Astrocyte of the hippocampus (primary cell): ENCODE results near the gene SLC16A13.

Source experiments
- DNase-seq: peaks from one replicate; pipeline ENCODE4 v3.0.0; 2011; ENCODE audit warnings: low read depth, low spot score

SLC16A13 gene

GRCh38 chr17:7014261-7014994 is 21.4 kb upstream of the SLC16A13 start:
- peak; percentile 99 for DNase-seq

DNA sequence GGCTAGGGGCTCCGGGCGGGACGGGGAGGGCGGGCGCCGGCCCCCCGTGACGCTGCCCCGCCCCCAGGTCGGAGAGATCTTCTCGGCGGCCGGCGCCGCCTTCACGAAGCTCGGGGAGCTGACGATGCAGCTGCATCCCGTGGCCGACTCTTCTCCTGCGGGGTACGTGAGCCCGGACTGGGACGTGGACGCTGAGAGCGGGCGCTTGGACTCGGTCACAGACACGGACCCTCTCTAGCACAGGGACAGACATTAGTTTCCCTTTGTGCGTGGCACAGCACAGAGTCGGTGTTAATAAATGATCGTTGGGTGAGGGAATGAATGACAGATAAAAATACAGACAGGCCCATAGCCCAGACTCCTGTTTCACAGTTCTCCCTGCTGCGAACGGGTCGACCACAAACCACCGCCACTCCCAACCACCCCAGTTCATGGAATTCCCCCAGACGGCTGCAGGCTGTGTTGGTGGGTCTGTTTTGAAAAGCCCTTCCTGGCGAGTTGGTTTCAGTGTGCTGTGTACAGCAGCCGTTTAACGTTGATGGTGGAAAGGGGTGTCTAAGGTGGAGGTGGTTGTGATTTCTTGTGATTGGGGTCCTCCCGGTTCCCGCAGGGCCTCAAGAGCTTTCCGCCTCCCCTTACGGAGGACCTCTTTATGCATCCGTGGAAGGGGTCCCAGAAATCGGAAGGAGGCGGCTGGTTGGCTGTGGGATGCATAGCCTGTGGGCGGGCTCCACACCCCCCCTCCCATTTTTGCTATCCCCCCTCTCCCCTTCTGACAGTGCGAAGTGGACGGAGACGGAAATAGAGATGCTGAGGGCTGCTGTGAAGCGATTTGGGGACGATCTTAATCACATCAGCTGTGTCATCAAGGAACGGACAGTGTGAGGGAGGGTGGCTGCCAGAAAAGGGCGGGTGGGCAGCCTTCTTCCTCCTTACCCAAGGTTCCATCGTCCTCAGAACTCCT is 20.5 kb upstream of the SLC16A13 start:
- DNase-seq, result peak; percentile 86

DNA sequence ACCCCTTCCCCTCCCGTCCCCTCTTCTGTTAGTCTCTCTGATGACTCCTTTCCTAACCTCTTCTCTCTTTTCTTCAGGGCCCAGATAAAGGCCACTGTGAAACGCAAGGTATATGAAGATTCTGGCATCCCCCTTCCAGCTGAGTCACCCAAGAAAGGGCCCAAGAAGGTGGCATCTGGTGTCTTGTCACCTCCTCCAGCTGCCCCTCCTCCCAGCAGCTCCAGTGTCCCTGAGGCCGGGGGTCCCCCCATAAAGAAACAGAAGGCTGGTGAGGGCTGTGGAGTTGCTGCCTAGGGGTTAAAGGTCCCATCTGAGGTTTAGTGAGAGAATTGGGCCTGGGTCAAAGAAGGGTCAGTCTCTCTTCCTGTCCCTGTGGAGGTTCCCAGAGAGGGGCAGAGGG is 19.4 kb upstream of the SLC16A13 start:
- no peak for DNase-seq

DNA sequence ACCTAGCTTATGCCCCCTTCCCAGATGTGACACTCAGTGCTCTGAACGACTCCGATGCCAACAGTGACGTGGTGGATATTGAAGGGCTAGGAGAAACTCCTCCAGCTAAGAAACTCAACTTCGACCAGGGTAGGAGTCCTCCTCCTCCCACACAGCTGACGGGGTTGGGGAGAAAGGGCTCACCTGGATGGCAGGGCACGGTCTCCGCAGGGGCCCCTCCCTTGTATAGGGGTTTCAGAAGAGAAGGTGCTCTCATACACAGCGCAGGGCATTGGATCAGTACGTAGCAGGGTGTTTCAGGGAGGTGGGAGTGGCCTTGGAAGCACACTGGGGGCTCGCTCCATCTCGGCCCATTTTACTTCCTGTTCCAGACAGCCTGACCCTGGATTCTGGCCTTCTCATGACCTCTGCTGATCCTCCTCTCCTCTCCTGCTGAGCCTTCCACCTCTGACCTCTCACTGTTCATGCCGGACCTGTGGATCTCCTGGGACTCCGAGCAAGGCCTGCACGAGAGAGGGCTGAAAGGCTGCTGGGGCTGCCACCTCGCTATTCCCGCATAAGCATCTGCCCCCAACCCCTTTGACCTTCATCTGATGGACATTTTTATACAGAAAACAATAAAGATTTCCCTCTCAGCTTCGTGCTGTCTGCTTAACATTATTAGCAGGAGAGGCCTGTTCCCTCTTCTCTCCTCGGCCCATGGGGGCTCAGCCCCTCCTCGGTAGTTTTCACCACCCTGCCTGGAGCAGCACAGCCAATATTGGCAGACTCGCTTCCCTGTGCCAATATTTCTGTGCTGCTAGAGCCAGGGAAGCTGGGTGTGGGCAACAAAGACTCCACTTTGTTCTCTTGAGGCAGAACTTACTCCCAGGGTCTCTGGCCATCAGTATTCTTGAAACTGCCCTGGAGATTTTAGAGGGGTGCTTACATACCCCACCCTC is 18.7 kb upstream of the SLC16A13 start:
- DNase-seq, result no peak

GRCh38 chr17:7017827-7018200 is 18.0 kb upstream of the SLC16A13 start:
- no peak for DNase-seq

DNA sequence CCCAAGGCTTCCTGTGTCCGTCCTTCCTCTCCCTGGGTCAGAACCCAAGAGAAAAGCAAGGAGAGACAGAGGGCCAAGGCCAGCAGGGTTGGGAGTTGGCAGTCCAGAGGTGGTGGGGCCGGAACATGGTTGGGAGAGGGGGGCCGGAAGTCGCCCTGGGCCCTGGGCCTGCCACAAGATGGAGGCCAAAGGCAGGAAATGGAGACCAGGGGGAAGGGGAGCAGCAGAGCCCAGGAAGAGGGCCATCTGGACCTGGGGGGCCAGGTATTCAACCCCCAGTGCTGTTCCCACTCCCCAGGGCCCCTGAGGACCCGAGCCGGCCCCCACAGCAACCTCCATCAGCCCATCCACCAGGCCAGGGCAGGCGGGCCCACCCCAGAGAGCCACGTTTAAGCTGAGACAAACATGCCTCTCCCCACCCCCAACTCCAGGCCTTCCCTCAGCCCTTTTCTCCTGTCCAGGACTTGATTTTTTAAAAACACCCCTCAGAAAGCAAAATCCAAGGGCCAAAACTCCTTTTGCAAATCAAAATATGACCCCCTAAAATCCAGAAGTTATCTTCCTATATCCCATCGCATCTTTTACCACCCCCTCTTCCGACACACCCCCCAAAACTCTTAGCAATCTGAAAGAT is 17.4 kb upstream of the SLC16A13 start:
- no peak for DNase-seq

DNA sequence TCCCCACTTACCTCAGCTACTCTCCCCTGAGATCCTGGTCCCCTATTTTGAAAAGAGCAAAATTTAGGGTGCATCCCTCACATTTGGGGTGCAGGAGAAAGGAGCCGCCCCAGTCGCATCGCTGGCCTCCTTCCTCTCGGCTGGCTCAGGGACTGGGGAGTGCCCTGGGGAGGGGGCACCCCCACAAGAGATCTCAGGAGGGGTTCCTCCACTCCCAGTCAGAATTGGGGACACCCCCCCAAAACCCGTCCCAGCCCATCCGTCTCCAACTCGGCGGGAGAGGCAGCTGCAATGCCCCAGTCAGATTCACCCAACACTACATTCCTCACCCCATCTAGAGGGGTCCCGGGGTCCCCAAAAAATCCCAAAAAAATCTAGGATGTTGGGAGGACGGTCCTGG is 16.4 kb upstream of the SLC16A13 start:
- DNase-seq, result no peak

- DNase-seq, result peak; percentile 86
Observed at GRCh38 chr17:7019839-7020519, 15.8 kb upstream of the SLC16A13 start.

DNA sequence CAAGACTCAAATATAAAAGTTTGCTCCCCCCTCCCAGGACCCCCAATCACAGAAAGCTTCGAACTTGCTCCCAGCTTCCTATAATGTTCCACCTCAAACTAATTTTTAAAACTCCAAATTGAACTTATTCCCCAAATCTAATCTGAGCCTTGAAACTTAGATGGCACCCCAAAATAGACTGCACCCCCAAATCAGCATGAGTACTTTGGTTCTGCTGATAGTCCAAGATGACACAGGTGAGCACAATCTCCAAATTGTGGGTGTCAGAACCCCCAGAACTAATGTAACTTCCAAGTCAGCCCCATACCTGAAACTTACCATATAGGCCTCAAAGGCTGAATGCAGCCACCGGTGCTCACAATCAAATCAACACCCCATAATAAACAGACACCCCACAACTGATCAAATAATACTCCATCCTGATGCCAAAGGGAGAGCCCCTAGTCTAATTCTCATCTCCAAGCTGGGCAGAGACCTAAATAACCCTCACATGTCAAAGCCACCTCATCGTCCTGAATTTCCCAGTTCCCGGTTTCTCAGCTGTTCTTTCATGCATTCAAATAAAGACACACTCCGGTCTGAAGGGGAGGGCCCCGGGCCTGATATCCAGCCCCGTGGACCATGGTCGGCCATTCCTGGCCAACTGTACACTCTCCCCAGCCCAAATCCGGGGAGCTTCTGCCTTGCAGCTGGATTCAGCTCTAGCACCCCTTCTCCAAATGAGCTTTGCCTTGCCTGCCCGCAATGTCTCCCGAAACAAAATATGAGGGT is 14.7 kb upstream of the SLC16A13 start:
- no peak for DNase-seq

GRCh38 chr17:7021993-7022778 is 13.6 kb upstream of the SLC16A13 start:
- peak; percentile 87 for DNase-seq

GRCh38 chr17:7022781-7023571 is 12.8 kb upstream of the SLC16A13 start, which contains the start of gene BCL6B:
BCL6B (plus strand) TSS chr17:7023050; CDS start chr17:7023672, 622 bp downstream.
- no peak for DNase-seq

DNA sequence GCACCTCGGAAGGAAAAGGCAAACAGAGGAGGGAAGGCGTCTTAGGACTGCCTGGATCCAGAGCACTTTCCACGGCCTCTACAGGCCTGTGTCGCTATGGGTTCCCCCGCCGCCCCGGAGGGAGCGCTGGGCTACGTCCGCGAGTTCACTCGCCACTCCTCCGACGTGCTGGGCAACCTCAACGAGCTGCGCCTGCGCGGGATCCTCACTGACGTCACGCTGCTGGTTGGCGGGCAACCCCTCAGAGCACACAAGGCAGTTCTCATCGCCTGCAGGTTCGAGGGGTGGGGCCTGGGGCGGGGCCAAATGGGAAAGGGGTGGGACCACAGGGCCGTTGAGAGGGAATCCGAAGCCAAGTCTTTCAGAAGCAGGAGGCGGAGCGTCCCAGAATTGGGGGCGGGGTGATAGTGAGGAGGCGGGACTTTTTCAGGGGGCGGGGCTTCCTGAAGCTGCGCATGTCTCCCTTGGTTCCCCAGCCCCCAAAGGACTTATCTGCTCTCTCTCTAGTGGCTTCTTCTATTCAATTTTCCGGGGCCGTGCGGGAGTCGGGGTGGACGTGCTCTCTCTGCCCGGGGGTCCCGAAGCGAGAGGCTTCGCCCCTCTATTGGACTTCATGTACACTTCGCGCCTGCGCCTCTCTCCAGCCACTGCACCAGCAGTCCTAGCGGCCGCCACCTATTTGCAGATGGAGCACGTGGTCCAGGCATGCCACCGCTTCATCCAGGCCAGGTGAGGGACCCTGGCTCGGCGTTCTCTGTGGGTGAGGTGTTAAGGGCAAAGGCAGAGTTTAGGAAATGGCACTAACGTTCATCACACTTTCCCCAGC is 12.0 kb upstream of the SLC16A13 start:
- DNase-seq, result peak; percentile 81

DNA sequence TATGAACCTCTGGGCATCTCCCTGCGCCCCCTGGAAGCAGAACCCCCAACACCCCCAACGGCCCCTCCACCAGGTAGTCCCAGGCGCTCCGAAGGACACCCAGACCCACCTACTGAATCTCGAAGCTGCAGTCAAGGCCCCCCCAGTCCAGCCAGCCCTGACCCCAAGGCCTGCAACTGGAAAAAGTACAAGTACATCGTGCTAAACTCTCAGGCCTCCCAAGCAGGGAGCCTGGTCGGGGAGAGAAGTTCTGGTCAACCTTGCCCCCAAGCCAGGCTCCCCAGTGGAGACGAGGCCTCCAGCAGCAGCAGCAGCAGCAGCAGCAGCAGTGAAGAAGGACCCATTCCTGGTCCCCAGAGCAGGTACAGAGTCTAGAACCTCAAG is 11.4 kb upstream of the SLC16A13 start:
- no peak for DNase-seq

DNA sequence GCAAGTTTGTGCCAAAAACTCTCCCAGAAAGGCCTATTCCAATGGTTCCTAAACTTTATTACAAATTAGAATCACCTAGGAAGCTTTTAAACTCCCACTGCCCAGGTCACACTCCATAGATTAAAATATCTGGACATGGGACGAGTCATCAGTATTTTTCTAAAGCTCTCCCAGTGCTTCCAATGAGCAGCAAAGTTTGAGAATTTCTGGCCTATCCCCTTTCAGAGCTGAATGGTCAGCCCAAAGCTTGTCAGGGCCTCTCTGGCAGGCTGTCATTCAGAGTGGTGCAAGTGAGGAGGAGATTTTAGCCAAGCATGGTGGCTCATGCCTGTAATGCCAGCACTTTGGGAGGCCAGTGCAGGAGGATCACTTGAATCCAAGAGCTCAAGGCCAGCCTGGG is 10.6 kb upstream of the SLC16A13 start:
- DNase-seq, result no peak

GRCh38 chr17:7026471-7027115 is 9.2 kb upstream of the SLC16A13 start:
- DNase-seq, result no peak

GRCh38 chr17:7027335-7027734 is 8.5 kb upstream of the SLC16A13 start:
- no peak for DNase-seq

DNA sequence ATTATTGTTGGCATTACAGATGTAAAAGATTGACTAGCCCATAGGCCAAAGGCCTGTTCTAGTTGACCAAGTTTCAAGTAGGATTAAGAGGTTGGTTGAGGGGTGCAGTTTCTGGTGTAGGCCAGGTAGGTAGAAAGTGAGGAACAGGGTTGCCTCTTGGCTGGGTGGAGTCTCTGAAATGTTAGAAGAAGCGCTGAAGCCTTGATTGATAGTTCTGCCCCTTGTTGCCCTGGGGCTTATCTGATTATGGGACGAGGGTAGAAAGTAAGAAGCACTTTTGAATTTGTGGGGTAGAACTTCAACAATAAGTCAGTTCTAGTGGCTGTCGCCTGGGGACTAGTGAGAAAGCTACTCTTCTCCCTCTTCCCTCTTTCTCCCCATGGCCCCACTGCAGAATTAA is 6.7 kb upstream of the SLC16A13 start:
- no peak for DNase-seq
